CD4-positive, alpha-beta T cell treated with Interleukin-6 at 100 ng/mL for 8 hours (primary cell): Measurements from ENCODE around the gene EDN2.

ENCODE experiments used
- DNase-seq: peaks from one replicate; pipeline ENCODE4 v3.0.0-alpha.2; 2020; ENCODE audit warnings: mixed read lengths, low spot score

The EDN2 gene

DNA sequence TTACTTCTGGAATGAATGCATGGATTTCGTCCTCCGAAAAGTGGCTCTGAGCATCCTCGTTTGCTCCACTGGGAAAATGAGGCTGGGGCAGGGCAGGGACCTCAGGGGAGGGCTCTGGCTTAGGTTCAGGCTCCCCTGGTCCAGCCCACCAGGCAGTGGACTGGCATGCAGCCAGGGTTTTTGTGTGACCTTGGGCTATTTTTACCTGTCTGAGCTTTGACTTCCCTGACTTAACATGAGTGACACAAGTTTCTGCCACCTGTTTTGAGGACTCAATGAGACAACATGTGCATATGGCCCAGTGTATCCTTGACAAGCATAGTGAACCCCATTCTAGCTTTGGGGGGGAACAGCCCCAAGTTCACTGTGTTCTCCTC lies 32.6 kb upstream of the EDN2 start:
- no peak for DNase-seq

GRCh38 chr1:41516168-41517061 lies 31.9 kb upstream of the EDN2 start:
- peak; percentile 42 for DNase-seq

GRCh38 chr1:41515778-41516167 lies 31.3 kb upstream of the EDN2 start:
- DNase-seq: no peak

GRCh38 chr1:41515131-41515678 lies 30.7 kb upstream of the EDN2 start:
- DNase-seq: no peak

DNA sequence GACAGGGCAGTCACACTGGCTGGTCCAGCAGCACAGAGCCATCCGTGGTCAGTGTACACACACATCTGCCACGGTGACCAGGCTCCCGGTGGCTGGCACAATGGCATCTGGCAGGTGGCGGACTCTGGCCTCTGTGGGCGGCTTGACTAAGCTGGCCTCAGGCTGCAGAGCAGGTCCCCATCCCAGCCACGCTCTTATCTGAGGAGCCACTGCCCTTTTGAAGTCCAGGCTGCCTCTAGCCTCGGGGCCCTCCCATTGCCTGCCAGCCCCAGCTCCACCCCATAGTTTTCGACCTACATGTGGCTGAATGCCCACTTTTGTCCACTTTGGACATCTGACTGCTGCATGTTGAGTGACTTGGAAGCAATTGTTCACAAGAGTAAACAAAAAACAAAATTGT lies 29.9 kb upstream of the EDN2 start:
- no peak for DNase-seq

- DNase-seq: no peak
Observed at GRCh38 chr1:41513383-41513735, 28.9 kb upstream of the EDN2 start.

DNA sequence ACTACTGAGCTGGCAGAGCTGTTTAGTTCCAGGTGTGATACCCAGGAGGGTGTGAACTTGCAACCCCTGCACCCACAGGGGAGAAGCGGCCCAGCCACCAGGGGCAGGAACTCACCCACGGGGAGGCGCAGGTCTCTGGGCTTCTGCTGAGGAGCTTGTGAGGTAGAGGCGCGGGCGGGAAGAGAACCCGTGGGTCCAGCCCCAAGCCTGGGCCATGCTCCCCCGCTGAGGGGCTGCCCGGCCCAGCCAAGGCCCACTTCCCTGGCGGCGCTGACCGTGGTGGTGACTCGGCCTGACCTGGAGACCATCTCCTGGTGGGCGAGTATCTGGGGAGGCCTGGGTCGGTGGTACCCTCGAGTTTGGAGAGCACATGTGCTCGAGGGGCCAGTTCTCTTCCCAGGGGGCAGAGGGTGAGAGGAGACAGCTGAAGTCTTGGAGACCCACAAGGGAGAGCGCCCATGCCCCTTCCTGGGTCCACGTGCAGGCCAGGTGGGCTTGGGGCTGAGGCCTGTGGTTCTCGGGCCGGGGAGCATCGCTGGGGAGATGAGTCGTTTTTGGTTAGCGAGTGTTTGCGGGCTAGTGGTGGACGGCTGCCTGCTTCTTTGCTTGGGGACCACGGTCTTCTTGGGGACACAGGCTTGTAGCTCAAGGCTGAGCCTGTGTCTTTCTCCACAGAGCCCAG lies 28.4 kb upstream of the EDN2 start:
- no peak for DNase-seq

DNA sequence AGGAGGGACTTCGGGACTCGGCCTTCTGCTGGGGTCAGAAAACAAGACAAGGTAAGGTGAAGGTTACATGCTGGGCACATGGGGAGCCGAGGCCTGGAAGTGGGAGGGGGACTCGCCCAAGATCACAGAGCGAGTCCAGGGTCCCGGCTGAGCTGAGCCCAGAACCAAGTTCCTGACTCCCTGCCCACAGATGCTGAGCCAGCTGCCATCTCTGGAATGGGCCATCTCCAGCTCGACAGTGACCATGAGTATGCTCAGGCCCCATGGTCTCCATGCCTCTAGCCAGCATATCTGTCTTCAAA lies 26.7 kb upstream of the EDN2 start:
- DNase-seq: no peak

GRCh38 chr1:41510531-41511238 lies 26.2 kb upstream of the EDN2 start:
- no peak for DNase-seq

- no peak for DNase-seq
Observed at GRCh38 chr1:41509270-41509671, 24.8 kb upstream of the EDN2 start.

- no peak for DNase-seq
Observed at GRCh38 chr1:41508290-41508689, 23.8 kb upstream of the EDN2 start.

- no peak for DNase-seq
Observed at GRCh38 chr1:41507836-41508235, 23.4 kb upstream of the EDN2 start.

DNA sequence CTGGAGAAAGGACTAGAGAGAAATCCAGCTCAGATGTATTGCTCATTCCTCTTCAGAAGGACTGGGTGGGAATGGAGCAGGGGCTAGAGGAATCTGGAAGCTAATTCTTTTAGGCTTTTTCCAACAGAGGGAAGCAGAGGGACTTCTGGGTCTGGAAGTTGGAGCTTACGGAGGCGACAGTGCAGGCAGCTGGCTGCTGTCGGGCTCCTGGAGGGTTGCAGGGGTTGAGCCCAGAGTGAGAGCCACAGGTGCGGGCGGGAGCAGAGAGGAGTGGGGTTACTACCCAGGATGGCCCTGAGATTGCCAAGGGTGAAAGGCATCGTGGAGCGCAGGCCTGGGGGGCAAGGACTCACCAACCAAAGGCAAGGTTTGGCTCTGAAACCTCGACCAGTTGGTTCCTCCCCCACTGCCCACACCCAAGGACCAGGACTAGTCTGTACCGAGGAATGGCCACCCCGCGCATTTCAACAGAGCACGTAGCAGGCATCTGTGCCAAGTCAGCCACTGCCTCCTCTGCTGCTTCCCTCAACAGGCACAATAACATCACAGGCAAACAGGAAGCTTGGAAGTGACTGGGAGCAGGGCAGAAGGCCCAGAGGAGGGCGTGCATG lies 22.7 kb upstream of the EDN2 start:
- no peak for DNase-seq

DNA sequence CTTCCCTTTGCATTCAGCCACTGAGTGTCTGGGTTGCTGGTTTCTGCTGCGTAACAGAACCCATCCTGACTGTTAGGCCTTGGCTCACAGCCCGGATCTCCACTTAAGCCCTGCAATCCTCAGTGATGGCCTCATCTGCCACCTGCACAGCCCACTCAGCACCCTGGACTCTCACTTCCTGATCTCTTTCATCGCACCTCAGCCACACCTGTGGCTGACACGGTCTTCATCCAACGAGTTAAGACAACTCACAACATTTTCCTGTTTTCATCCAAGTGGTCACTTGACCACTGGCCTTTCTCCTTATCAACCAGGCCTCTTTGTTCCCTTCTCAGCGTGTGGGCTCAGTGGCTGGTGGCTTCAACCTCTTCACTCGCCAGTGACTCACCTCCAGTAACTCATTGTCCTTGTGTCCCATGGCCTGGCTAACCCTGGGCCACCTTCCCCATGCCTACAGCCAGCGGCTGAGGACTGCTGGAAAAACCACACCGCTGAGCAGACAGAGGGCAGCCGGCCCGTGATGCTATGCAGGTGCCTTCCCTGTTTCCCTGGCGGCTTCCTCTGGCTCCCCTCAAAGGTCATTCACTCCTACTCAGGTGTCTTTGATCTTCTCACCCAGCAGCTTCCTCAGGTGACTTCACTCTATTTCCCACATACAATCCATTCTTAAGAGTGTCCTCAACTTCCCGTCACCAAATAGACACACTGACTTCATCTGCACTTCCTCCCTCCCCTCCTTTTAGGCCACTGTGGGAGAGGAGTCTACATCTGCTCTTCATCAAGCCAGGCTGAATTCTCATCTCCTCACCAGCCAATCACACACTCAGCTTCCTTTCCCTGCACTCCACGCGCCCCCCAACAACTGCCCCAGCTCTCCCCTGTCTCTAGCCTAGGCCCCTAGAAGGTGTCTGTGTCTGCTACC lies 19.9 kb upstream of the EDN2 start:
- no peak for DNase-seq

DNA sequence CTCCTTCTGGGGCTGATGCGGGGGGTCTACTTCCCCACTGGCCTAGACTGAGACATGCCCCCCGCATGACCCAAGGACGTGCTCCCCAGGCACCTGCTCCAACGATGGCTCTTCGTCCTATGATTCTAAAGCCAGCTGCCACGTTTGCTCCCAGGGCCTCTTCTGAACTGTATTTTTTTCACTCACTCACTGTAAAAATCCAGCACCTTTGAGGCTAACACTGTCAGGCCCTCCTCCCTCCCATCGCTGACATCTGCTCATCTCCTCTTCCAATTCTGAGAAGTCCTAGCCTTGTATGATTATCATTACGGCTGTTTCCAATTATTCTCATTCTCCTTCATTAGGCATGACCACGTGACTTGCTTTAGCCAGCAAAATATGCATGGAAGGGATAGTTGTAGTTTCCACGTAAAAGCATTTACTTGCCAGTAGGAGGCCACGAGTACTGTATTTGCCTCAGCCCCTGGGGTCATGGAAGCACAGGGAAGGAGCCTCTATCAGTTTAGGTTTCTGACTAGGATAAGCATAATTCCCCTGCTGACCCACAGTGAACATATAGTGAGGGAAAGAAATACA lies 19.1 kb upstream of the EDN2 start:
- no peak for DNase-seq

- DNase-seq: no peak
Observed at GRCh38 chr1:41502912-41503311, 18.4 kb upstream of the EDN2 start.

GRCh38 chr1:41501581-41501980 lies 17.1 kb upstream of the EDN2 start:
- no peak for DNase-seq

- no peak for DNase-seq
Observed at GRCh38 chr1:41500781-41501518, 16.5 kb upstream of the EDN2 start.

GRCh38 chr1:41500378-41500777 lies 15.9 kb upstream of the EDN2 start:
- no peak for DNase-seq

- DNase-seq: no peak
Observed at GRCh38 chr1:41499591-41499990, 15.1 kb upstream of the EDN2 start.
